Retina (tissue), 1 donor: Measurements from ENCODE around the gene LRP1.

Experiments
- DNase-seq: peaks from one replicate; pipeline ENCODE4 v3.0.0-alpha.2; 2016

Gene LRP1

GRCh38 chr12:57127726-57128518 is at the start of gene LRP1:
Gene LRP1 (plus strand): TSS chr12:57128483. CDS start chr12:57128965, 482 bp downstream.
- peak; percentile 94 for DNase-seq

DNA sequence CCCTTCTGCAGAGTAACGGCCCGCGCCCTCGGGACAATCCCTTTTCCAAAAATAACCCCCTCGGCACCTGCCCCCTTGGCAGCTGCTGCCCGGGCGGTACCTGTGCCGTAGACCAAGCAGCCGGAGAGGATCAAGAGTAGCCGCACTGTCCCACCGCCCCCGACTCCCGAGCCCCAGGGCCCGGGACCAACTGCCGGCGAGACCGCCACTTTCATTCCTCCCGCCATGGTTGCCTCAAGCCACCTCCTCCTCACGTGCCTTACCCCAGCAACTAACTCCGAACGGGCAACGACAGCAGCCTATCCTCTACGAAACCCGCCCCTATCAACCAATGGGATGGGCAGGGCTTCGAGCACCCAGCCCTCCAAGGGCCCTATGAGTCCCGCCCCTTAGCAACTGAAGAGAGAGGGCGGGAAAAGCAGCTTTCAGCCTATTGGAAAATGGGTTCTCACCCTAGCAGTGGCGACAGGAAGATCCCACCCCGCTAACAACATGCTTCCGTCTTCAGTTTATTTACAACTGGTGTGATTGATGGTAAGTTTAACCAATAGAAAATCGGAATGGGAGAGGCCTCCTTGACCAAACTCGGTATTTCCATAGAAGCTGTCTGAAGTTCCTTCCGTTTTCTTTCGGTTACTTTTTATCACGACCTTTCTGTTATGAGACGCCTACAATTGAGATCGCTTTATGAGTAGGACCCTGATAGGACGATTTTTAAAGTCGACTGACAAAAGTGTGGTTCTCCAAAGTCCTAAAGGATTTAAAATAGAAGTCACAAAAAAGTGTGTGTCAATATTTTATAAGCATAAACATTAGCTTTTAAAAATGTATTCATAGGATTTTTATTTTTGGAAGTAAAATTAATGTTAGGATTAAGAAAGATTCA is 49.5 kb upstream of the LRP1 start, which contains the start of gene NEMP1:
Gene NEMP1 (minus strand): TSS at position 273 of the 886 bp plus-strand sequence. CDS start 46 bp downstream, at position 227.
- DNase-seq: peak; percentile 95

- no peak for DNase-seq
Observed at GRCh38 chr12:57079821-57080220, 48.5 kb upstream of the LRP1 start.

- no peak for DNase-seq
Observed at GRCh38 chr12:57080855-57081254, 47.4 kb upstream of the LRP1 start.

- peak; percentile 51 for DNase-seq
Observed at GRCh38 chr12:57085999-57086492, 42.2 kb upstream of the LRP1 start.

DNA sequence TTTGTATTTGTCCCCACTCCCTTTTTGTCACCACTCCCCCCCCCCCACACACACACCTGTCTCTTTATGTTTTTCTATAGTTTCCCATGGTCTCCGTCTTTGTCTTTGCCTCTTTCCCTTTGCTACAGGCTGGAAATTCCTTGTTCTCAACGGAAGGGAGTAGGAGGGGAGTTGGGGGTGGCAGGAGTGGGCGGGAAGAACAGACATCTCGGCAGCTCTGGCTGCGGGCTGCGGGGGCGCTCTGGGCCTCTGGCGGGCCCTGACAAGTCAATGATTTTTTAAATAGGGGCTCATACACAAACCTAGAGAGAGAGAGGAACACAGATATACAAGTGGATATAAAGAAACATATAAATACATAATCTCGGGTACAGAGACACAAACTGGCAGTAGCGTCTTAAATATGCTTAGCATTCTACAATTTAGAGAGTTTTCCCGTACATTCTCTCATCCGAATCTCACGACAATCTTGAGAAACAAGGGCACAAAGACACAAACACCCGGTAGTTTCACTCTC is 41.7 kb upstream of the LRP1 start:
- peak; percentile 81 for DNase-seq

- peak; percentile 76 for DNase-seq
Observed at GRCh38 chr12:57087010-57087690, 41.1 kb upstream of the LRP1 start.

DNA sequence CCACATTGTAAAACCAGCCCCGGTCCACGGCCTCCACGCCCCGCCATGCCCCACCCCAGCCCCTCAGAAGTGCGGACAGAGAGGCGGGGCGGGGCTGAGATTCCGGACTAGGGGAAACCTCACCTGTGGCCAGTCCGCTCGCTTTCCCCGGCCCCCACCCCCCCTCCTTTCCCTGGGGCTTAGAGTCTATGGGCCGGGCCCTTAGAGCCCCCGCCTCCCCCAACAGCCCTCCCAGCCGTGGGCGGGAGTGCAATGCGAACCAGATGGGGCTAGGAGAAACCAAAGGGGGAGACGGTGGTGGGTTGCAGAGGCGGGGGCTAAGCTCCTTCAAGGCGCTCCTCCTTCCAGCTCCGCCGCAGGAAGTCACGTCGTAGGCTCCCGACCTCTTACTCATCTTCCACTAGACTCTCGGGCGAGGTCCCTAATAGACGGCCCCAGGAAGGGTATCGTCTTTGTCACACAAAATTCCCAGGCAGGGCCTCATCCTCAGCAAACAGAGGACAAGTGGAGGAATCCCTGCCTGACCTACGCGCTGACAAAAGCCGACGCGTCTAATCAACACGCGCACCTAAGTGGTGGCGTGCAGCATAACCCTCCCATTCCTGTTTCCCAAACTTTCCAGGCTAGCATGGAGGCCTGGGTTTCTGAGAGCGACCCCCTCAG is 40.5 kb upstream of the LRP1 start:
- DNase-seq: no peak

DNA sequence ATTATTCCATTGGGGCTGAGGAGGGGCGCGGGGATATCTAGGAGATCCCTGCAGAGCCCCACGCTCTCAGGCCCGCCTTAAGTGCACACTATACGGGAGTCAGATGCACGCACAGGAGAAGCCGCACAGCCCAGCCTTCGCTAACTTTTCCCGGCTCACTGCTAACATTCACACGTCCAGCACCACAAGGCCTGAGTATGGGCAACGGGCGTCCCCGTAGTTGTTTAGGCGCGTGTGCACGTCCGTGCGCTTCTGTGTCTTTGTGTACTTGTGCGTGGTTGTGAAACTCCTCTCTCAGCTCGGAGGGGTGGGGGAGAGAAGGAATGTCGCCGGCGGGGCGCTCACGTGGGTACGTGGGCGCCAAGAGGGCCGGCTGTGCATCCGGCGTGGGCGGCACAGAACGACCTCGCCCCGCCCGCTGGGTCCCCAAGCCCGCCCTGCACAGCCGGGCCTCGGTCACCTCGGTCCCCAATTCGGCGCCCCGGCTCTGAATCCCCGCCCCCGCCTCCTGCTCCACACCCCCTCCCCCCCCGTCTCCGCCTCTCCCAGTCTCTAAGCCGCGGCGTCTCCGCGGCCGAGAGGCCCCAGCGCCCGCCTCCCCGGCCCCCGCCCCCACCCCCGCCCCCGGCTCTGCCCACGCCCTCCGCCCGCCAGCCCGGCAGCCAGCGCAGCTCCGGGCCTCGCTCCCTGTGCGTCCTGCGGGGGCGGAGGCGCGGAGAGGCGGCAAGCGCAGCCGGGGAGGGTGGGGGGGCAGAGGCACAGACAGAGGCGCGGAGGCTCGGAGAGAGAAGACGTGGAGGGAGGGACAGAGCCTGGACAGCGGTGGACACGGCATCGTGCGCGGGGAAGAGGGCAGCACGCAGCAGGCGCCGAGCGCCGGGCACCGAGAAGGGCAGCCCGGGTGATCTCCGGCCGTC is 39.7 kb upstream of the LRP1 start, which contains the start of gene NAB2:
Gene NAB2 (plus strand): TSS at position 761 of the 917 bp plus-strand sequence. CDS start 158 bp downstream, outside the sequence.
- peak; percentile 92 for DNase-seq

DNA sequence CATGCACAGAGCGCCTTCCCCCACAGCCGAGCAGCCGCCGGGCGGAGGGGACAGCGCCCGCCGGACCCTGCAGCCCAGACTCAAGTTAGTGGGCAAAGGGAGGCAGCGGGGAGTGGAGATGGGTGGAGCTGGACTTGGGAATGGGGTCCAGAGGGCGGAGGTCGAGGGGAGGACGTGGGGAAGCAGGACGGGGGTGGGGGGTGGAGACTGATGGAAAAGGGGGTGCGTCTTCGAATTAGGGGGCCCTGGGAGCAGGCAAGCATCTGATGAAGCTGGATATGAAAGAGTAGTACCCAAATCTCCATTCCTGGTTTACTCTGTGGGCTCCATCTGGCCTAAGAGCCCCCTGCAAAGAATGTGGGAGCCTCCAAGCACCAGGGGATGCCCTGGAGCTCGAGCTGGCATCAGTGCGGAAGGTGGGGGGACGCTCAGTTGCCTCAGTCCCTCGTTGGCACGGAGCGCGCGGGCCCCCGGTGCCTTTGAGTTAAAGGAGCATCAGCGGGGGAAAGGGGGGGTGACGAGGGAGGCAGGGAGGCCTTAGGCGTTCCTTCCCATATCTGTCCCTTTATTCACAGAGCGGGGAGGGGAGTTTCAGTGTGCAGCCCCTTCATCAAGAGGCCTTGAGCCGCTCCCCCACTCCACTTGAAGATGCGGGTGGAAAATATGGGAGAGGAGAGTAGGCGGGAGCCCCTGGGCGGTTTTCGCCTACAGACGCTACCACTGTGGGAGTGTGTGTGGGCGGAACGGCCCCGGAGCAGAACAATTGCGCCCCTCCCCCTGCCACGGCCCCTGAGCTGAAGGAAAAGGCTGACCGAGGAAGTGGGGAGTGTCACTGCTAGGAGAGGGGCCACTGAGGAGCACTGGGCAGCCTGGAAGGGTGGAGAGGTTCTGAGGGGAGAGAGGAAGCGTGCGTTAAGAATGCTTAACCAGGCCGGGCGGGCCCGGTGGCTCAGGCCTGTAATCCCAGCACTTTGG is 38.7 kb upstream of the LRP1 start:
- peak; percentile 87 for DNase-seq

DNA sequence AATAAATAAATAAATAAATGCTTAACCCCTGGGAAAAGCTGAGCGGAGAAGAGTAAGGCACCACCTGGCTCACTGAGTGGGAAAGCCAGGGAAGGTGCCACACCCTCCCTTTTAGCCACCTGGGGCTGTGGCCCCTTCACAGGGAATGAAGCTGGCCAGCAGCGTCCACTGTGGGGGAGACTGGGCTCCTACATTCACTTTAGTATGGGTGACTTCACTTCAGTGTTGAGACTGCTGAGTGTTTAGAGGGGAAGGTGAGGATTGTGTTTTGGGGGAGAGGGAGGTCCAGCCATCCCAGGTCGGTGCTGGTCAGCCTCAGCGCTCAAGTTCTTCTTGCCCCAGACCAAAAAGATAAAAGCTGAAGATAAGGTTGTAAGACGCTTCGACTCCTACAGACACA is 37.8 kb upstream of the LRP1 start:
- DNase-seq: no peak

DNA sequence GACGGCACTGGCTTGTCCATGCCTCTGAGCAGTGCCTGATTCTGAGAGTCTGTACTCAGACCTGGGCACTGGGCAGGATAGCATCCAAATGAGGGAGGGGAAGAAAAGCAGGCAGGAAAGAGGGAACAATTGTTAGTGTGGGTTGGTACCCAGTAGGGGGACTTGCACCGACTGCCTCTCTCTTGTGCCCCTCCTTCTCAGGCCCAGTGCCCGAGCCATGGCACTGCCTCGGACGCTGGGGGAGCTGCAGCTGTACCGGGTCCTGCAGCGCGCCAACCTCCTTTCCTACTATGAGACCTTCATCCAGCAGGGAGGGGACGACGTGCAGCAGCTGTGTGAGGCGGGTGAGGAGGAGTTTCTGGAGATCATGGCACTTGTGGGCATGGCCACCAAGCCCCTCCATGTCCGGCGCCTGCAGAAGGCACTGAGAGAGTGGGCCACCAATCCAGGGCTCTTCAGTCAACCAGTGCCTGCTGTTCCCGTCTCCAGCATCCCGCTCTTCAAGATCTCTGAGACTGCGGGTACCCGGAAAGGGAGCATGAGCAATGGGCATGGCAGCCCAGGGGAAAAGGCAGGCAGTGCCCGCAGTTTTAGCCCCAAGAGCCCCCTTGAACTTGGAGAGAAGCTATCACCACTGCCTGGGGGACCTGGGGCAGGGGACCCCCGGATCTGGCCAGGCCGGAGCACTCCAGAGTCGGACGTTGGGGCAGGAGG is 37.2 kb upstream of the LRP1 start:
- DNase-seq: no peak

DNA sequence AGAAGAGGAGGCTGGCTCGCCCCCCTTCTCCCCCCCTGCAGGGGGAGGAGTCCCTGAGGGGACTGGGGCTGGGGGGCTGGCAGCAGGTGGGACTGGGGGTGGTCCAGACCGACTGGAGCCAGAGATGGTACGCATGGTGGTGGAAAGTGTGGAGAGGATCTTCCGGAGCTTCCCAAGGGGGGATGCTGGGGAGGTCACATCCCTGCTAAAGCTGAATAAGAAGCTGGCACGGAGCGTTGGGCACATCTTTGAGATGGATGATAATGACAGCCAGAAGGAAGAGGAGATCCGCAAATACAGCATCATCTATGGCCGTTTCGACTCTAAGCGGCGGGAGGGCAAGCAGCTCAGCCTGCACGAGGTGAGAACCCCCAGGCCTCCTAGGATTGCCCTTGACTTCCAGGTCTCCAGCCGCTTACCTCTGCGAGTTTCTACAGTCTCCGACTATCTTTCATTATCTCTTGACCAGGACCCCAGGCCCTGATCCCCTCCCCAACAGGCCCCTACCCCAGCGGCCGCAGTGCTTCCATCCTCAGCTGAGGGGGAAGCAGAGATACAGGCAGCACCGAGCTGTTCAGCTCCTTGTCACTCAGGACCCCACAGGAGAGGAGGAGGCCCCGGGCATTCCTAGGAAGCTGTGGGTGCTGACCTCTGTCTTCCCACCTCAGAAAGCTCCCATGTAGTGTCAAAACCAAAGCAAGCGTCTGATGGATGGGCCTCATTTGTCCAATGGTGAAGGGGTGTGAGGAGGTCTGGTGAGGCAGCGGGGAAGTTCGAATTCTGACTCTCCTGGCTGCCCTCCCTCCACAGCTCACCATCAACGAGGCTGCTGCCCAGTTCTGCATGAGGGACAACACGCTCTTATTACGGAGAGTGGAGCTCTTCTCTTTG is 36.4 kb upstream of the LRP1 start:
- DNase-seq: no peak

- DNase-seq: no peak
Observed at GRCh38 chr12:57092529-57092862, 35.8 kb upstream of the LRP1 start.

DNA sequence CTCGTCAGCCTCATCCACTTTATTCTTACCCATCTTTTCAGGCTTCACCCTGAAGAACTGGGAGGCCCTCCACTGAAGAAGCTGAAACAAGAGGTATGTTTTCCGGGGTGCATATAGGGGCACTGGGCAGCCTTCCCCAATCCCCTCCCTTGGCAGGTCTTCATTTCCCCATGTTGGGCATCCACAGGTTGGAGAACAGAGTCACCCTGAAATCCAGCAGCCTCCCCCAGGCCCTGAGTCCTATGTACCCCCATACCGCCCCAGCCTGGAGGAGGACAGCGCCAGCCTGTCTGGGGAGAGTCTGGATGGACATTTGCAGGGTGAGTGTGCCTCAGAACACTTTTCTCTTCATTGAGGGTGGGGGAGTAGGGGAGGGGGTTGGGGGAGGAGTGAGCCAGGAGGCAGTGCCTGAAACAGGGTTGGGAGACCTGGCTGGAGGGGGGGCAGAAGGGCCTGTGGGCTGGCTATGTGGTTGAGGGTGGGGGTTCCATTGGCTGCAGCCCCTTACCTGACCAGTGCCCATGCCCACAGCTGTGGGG is 35.3 kb upstream of the LRP1 start:
- DNase-seq: no peak

DNA sequence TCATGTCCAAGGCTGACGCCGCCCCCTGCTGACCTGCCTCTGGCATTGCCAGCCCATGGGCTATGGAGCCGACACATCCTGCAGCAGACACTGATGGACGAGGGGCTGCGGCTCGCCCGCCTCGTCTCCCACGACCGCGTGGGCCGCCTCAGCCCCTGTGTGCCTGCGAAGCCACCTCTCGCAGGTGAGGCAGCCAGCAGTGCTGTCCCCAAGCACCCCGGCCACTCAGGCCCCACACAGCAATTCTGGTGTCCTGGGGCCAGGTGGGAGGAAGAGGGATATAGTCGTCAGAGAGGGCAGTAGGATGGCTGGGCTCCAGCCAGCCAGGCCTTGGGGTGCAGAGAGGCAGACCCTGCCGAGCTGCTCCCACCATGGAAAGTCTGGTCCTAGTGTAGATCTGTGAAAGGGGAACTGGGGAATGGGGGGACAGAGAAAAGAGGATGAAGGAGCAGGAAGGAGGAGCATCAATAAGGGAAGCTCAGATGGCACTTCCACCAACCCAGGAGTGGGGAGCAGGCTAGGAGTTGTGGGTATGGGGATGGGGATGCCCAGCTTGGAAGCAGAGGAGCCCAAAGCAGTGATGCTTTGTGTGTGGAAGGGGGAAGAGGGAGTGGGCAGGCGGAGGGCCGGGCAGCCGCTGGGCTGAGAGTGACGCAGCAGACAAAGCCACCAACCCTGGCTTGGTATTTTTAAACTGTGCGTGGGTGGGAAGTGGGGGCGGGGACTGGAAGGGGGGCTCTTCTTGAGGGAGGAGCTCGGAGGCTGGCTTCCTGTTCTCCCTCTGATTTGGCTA is 34.7 kb upstream of the LRP1 start:
- peak; percentile 33 for DNase-seq
